ENCODE data around the gene B4GAT1.
"Not testable (repeated sequence)": the region's sequence is repeated elsewhere in the genome, so short reads cannot be mapped to it uniquely, and the experiment has no call there.

The B4GAT1 gene

DNA sequence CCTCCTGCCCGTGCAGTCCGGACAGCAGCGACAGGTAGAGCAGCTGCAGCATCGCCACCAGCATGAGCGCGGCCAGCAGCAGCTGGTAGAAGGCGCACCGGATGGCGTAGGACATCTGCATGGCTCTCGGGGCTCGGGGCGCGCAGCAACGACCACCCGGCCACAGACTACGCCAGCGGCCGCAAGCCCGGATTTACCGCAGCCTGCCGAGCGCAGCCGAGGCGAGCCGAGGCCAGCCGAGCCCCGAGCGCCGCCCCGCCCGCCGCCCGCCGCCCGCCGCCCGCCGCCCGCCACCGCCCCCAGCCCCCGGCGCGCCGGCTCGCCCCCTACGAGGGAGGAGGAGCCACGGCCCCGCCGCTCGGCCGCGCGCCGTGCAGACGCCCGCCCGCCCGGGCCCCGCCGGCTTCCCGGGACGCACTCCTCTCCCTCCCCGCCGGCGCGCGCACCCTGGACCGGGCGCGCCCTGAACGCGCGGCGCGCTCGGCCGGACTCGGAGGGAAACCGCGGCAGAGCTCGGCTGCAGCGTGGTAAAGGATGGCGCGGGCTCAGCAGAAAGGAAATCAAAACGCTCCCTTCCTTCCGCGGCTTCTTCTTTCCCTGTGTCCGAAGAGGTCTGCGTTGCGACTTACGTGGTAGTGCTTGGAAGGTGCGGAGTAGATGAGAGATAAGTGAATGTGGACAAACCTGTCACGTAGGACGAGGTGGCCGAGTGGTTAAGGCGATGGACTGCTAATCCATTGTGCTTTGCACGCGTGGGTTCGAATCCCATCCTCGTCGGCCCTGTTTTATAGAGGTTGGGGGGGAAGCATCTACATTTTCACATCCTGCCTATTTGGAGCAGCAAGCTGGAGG is at the start of gene B4GAT1:
Gene B4GAT1, minus strand, starts transcription at position 205 of the 852 bp plus-strand sequence. Its CDS starts 84 bp downstream, at position 121.
- peak; percentile 63 for DNase-seq

DNA sequence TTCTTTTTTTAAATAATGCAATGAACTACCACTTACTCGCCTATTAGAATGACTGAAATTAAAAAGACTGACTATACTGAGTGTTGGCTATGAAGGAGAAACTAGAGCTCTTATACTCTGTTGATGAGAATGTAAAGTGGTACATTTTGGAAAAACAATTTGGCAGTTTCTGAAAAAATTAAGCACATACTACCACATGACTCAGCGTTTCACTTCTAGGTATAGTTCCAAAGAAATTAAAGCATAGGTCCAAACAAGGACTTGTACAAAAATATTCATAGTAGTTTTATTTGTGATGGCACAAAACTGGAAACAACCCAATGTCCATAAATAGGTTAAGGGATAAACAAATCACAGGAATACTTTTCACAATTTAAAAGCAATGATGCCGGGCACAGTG is 46.5 kb upstream of the B4GAT1 start:
- DNase-seq, result no peak

DNA sequence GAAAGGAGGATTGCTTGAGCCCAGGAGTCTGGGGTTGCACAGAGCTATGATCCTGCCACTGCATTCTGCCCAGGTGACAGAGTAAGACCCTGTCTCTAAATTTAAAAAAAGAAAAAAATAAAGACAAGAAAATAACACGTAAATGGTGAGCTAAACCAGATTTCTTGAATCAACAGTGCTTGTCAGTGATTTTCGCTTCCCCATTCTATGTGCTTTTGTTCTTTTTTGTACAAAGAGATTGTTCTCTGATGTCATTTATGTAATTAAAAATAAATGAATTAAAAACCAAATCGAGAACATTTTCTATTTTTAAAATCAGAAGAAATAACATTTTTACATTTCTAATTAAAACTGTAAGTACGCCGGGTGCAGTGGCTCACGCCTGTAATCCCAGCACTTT is 43.9 kb upstream of the B4GAT1 start:
- DNase-seq, result no peak

DNA sequence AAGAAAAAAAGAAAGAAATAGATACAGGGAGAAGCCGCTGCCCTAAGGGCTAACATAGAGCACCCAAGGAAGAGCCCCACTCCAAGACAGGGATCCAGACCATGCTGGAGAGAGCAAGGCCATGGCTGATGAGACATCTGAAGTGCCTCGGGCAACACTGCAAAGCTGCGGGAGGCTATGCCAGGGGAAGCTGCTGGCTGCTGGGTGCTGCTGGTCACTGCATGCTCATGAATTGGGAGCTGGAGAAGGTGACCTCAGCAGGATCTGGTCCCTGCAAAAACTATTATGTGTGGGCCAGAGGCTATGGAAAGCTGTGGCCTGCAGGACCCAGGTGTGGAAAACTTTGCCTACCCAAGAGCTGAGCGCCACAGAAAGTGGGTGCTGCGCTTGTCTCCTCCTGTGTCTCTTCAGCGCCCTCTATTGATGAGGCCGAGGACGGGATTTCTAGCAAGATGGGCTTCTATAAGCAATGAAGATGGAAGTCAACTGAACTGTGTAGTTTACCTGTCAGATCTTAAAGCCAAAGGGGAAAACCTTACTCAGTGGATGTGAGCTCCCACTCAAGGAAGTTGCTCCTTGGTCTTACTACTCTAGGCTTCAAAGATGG is 41.5 kb upstream of the B4GAT1 start:
- DNase-seq, result peak; percentile 35

DNA sequence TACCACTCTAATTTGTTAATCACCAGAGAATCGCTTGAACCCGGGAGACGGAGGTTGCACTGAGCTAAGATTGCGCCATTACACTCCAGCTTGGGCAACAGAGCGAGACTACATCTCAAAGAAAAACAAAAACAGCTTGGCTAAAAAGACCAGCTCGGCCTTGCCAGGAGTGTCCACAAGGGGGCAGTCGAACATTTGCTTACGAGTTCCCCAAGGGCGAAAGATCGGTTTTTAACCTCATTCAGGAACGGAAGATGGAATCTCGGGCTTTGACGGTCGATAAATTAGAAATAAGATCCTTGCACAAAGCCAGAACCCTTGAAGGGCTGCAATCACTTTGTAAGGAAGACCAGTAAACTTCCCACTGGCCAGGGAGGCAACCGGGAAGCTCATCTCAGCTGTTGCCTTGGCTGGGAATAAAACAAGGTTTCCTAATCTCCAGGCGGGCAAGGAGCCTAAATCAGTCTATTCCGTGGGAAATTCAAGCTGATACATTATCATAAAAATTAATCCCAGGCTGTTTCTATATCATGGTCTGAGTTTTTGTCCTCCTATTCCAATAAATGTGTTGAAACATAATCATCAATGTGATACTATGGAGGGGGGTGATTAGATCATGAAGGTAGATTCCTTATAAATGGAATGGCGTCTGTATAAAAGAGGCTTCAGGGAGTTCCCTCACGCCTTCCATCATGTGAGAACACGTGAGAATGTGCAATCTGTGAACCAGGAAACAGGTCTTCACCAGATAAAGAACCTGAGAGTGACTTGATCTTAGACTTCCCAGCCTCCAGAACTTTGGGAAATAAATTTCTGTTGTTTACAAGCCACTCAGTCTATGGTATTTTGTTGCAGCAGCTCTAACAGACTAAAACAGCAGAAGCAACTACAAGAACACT is 39.0 kb upstream of the B4GAT1 start:
- DNase-seq, result peak; percentile 60

DNA sequence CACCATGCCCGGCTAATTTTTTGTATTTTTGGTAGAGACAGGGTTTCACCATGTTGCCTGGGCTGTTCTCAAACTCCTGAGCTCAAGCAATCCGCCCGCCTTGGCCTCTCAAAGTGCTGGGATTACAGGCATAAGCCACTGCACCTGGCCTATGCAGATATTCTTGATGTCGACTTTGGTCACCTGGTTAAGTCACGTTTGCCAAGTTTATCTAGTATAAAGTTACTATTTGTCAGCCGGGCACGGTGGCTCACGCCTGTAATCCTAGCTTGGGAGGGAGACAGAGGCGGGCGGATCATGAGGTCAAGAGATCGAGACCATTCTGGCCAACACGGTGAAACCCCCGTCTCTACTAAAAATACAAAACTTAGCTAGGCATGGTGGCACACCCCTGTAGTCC is 36.9 kb upstream of the B4GAT1 start:
- not testable (repeated sequence) for DNase-seq

DNA sequence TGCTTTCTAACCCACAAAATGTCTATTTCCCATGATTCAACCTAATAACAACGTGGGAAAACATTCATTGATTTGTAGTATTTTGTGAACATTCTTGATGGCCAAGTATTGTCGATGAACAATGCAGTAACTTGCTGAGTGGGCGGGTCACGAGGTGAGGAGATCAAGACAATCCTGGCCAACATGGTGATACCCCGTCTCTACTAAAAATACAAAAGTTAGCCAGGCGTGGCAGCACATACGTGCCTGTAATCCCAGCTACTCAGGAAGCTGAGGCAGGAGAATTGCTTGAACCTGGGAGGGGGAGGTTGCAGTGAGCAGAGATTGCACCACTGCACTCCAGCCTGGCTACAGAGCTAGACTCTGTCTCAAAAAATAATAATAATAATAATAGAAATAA is 32.8 kb upstream of the B4GAT1 start:
- DNase-seq, result not testable (repeated sequence)

DNA sequence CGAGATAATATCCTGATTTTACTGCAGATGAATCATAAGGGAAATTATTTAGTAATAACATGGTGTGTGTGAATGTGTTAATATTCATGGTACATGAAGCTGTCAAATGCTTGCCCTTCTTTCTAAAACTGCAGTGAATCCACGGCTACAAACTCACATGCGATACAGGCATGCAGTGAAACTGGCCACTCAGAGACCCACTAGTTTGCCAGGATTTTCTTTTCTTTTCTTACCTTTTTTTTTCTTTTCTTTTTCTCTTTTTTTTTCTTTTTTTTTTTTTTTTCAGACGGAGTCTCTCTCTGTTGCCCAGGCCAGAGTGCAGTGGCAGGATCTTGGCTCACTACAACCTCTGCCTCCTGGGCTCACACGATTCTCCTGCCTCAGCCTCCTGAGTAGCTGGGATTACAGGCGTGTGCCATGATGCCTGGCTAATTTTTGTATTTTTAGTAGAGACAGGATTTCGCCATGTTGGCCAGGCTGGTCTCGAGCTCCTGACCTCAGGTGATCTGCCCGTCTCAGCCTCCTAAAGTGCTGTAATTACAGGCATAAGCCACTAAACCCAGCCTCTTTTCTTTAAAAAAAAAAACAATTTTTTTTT is 26.4 kb upstream of the B4GAT1 start:
- DNase-seq, result not testable (repeated sequence)

DNA sequence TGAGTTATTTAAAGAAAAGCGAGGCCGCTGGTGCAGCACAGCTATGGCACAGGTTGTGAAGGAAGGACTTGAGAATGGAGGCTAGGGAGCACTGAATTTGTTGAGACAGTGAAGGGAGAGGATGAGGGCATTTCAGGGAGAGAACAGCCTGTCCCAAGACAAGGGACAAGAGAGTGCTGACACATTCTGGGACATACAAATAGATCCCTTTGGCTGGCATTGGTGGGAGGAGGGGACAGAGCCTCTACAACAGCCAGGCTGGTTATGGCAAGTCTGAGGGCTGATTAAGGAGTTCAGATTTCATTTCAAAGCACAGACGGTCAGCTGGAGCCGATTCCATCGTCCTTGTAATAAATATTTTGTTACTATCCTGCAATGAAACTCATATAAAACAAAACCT is 25.8 kb upstream of the B4GAT1 start:
- DNase-seq, result no peak

DNA sequence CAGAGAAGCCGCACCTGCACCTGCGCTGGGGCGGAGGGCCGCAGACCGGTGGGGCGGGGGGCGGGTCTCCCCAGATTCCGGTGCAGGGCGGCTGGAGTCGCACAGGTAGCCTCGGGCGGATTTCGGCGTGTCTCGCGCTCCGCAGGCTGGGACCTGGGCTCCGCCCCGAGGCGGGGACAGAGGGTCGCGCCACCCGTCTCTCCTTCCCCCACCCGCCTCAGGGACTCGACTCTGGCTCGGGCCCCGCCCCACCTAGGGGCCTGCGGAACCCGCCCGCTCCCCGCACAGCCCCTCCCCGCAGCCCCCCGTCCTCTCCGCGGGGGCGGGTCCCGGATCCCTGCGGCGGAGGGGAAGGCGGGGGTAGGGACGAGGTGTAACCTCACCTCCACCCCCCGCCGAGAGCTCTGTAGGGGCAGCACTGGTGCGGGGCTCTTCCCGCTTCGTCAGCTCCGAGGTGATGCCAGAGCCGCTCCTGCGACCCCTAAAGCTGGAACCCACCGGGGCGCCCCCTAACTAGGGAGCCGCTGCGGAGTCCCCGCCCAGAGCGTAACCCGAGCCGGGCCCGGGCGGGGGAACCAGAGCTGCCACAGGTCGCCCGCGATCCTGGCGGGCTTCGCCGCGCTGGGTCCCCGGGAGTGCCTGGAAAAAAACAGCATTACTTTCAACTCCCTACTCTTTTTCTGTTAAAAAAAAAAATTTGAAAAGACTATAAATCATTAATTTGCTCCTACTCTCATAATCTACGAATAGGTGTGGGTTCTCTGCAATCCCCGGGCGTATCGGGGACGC is 24.4 kb upstream of the B4GAT1 start, which contains the start of gene SLC29A2:
Gene SLC29A2, minus strand, starts transcription at position 134 of the 789 bp plus-strand sequence. CDS start 169 bp downstream, outside the sequence.
- DNase-seq, result no peak

DNA sequence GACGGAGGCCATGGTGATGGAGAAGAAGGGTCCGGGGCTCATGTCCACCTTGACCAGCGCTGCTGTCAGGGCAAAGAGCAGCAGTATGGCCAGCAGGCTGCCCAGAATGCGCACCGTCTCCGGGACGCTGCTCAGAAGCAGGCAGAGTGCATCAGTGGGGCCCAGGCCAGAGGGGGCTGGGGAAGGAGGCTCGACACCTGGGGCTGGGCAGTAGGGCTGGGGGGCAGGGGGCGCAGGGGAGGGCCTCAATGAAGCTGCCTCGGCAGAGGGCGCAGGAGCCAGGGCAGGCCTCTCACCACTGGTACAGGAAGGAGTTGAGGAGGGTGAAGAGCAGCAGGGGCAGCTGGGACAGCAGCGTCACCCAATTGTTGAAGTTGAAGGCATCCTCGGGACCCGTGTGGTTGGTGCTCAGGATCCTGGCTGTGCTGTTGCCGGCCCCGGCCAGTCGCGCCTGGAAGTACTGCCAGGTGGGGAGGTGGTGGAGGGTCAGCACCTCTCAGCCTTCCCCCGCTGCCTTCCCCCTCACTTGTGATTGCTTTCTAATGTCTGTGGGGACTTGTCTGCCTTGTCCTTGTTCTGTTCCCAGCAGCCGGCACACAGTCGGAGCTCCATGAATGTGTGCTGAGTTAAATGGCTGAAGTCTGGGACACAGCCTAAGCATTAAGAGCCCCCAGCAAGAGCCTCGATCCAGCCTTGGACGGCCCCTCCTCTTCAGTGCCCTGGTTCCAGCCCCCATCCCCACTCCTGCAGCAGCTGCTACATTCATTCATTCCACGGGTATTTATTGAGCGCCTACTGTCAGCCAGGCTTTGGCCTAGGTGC is 21.9 kb upstream of the B4GAT1 start:
- no peak for DNase-seq

DNA sequence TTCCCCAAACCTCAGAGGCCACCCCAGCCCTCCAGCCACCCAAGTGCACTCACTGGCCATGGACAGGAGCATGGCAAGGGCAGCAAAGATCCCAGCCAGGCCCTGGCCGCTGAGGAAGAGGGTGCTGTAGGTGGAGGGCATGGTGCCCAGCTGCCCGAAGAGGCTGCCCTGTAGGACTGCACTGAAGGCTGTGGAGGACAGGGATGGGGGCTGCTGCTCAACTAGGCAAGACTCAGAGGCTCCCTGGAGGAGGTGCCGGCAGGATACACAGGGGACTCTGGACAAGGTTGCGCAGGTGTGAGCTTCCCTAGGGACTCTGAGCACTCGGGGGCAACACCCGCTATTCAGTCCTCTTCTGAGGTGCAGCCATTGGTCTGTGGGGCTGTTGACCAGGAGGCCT is 21.1 kb upstream of the B4GAT1 start:
- no peak for DNase-seq

DNA sequence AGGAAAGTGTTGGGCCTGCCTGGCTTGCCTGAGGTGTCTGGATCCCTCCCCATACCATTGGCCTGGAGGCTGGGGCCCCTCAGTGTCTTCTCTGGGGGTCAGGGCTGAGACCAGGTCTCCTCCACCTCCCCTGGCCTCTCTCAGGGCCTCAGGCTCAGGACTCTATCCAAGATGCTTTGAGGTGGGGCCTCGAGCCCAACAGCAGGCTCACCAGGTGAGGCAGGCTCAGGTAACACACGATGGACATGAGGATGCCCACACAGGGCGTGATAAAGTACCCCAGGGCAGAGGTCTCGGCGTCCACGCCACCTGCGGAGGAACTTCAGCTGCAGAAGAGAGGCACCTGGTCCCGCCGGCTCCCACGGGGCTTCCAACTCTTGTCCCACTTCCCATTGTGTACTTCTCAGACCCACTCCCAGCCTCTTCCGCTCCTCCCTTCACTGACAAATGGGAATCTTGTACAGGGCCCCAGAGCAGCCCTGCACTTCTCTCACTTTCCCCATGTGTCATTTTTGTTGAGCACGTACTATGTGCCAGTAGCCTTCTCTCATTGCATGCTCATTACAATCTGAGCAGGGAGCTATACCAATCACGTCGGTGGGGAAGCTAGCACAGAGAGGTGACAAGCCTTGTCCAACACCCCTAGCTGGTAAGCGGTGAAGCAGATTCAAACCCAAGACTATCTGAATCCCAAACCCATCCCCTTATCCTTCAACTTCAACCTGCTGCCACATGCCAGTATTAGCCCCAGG is 20.3 kb upstream of the B4GAT1 start:
- no peak for DNase-seq

DNA sequence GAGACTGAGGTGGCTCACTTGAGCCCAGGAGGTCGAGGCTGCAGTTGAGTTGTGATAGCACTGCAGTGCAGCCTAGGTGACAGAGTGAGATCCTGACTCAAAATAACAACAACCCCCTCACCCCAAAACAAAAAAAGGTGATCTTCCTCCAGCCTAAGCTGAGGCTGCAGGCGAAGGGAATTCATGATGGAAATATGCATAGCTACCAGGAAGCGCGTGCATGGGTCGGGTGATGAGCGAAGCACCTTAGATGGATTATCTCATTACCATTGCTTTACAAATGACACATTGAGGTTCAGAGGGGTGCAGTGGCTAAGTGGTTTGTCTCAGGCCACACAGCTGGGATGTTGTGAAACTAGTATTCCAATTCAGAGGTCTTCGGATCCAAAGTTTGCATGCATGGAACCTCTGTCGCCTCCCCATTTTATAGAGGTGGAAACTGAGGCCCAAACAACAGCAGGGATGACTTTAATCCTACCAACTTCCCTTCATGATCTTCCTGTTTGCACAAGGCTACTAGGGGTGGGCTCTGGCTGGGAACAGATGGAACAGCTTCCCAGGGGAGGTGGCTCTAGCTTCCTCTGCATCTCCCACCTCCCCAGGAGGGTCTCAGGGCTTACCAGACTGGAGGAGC is 19.5 kb upstream of the B4GAT1 start:
- DNase-seq, result no peak

DNA sequence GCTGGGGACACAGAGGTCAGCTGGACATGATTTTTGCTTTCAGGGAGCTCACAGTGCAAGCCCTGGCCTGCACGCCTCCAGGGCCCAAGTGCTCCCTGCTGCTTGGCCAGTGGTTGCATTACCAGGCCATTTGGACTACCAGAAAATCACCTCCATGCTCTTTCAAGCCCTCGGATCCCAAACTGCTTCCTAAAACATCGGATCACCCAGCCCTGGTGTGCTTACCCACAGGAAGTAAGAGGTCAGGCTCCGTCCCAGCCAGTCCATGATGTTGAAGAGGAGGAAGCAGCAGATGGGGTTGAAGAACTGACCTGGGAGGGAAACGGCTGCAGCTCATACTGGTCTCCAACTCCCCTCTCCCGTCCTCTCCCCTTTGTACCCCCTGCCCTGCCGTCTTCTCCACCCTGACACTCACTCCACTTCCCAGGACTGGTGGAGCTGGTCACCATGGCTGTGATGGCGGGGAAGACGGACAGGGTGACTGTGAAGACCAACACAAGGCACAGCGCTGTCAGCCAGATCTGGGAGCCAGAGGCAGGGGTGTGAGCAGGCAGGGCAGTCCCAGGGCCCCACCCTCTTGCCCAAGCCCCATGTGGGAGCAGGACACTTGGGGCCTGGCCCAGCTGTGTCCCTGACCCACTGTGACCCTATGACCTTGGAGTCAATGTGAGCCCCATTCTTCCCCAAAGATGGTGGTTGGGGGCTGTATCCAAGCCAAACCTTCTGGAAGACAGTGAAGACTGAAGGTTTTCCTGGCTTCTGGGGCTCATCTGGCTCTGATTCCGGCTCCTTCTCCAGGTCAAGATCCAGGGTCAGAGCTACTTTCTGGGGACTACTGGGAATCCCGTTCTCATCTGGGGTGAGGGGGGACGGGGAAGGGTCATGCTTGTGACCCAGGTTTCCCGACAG is 18.5 kb upstream of the B4GAT1 start:
- no peak for DNase-seq

DNA sequence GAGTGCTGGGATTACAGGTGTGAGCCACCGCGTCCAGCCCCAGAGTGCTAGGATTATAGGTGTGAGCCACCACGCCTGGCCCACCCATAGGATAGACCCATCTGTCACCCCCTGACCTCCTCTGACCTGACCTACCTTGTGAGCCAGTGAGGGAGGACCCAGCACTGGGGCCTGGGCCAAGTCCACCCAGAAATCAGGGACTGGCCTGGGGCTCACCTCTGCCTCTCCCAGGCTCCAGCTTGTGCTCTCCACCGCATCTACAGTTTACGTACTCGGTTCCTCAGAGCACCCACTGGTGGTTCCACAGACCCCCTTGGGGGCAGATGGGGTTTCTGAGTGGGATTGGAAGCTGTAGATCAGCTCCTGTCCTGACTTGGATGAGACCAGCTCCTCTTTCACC is 17.7 kb upstream of the B4GAT1 start:
- no peak for DNase-seq

DNA sequence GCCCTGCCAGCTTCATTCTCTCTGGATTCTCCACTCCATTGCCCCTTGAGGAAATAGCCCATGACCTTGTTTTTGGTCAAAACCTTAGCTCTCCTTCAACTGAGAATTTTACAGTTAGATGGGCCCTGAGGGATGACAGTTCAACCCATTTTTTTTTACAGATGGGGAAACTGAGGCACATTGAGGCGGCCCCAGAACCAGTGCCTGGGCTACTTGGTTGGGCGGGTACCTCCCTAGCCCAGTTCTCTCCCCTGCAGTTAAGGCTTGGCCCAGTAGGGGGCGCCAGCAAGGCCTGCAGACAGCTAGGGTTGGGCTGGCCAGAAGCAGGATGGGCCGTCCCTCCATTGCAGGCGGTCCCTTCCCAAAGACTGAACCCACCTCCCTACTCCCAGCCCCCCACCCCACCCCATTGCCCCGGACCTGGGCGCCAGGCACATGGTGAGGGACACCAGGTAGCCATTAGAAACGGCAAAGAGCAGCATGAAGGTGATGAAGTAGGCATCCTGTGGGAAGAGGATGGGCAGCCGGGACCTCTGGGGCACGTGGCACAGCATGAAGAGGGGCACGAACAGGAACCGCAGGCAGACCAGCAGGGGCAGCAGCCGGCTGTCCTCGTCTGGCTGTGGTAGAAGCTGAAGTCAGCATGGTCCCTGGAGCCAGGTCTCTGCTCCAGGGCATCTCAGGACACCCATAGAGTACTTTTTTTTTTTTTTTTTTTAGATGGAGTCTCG is 16.5 kb upstream of the B4GAT1 start:
- peak; percentile 16 for DNase-seq

DNA sequence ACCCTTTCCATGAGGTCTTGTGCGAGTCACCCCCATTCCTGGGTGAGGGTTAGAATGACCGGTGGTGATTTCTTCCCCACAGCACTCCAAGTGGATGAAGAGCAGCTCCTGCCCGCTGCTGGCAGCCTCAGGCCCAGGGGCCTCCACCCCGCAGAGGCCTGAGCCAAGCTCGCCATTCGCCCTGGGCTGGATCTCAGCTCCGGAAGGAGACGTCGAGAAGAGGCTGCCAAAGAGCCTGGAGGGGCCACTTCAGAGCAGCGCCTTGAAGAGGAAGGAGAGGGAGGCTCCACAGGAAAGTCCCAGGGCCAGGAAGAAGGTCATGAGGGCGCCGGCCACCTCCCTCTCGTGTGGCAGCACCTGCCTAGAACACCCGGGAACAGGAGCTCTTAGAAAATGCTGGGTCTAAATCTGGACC is 15.8 kb upstream of the B4GAT1 start:
- no peak for DNase-seq

Measured in NK-92 treated with Interleukin-12 subunit alpha and Interleukin-12 subunit beta, amount 100 ng/mL, for 24 hours (cell line).